GM12872 (cell line): ENCODE results near the gene GMEB2.

Experiments used
- CTCF ChIP-seq: IDR thresholded peaks from 3 replicates; pipeline ENCODE4 v1.5.1; 2011; ENCODE audit warnings: low read depth, mild to moderate bottlenecking, low read length, moderate library complexity; ENCODE audit not compliant: insufficient read depth

GMEB2 gene

DNA sequence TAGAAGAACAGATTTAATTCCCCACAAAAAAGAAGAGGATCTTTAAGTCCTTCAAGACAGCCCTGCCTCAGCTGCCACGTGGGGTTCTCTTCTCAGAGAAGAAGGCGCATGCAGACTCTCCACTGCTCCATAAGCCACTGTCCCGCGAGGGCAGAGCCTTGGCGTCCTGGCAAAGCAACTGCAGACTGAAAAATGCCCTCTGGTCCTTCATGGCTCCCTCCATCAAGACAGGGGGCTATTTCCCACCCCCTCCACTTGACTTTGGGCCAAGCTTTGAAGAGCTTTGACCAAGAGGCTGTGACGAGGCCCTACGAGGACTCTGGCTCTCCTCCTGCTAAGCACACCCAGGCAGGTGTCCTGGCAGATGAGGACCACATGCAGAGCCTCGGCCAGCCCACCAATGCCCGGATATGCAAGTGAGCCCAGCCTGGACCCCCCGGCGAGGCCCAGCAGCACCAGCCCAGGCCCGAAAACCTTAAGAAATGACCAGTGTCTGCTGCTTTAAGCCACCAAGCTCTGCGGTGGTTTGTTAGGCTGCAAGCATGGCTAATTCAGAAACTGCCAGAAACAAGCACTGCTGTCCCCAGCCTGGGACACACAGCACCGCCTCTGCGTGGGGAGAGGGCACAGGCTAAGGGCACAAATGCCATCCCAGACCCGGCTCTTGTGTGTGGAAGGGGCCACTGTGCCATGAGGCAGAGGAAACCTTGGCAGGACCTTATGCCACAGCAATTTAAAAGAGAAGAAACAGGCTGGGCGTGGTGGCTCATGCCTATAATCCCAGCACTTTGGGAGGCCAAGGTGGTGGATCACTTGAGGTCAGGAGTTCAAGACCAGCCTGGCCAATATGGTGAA, 16.1 kb downstream of the GMEB2 start:
- no peak for TF ChIP-seq CTCF

- TF ChIP-seq CTCF: no peak
Measured at GRCh38 chr20:63606686-63607085, 20.2 kb downstream of the GMEB2 start.

- no peak for TF ChIP-seq CTCF
Measured at GRCh38 chr20:63602321-63602720, 24.6 kb downstream of the GMEB2 start.

DNA sequence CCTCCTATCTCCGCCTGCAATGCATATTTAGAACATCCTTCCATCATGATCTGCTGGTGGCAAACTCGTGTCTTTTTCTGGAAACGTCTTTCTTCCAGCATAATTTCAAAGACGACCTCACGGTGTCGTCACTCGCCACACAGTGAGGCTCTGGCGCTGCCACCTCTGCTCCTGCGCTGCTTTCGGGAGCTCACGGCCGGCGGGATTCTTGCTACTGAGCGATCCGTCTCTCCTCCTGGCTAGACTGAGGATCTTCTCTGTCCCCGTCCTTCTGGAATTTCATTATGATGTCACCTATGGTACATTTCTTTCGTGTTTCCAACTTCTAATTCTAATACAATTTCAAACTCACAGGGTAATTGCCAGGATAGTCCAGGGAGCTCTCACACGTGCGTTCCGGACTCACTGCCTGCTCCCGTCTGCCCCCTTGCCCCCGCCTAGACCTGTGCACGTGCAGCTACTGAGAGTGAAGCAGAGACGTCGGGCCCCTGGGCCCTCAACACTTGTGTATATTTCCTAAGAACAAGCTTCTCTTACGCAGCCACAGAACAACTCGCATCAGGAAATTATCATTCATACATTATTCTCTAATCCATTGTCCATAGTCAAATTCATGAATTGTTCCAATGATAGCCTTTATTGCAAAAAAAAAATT, 27.4 kb downstream of the GMEB2 start:
- no peak for TF ChIP-seq CTCF

DNA sequence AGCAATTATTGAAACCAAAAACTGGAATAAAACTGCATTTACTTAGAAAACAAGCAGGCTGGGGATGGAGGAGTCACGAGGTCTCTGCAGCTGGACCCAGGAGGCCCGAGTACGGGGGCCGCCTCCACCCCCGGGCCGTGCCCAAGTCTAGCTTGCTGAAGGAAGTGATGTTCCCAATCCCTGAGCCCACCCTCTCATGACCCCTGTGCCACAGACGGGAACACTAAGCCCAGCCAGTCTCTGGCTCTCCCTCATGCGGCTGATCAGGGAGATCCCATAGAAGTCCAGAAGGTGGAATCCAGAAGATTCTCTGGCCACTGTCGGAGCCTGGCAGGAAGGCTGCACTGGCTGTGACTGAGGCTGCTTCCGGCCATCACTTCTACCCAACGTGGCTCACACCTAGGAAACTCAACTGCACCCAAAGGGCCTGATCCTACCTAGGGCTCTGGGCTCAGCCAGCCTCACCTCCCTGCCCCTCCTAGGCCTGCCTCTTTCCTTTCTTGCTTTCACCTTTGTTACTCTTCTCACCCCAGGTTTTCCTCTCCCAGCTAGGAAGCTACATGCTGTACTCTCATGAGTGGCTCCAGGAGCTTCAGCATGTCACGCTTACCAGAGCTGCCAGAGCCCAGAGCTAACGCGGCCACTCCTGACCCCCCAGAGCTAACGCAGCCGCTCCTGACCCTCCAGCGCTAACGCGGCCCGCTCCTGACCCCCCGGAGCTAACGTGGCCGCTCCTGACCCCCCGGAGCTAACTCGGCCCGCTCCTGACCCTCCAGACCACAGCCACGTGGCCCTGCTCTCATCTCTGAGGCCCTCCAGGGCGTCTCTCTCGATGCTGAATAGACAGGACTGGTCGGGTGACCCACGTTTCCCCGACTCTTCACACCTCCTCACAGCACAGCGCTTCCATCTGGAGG, 28.2 kb downstream of the GMEB2 start:
- TF ChIP-seq CTCF: no peak

- no peak for TF ChIP-seq CTCF
Measured at GRCh38 chr20:63597651-63598478, 29.0 kb downstream of the GMEB2 start.
